ENCODE results near the gene TTLL5. TPM values are rescaled to one million over a fixed set of nuclear protein-coding genes. Genes with fewer than 3 reads are reported as not detected.

TTLL5 gene
- total RNA-seq, 4 donors from 2014 or later: 36.3 to 61.8 (median 36.7) TPM

DNA sequence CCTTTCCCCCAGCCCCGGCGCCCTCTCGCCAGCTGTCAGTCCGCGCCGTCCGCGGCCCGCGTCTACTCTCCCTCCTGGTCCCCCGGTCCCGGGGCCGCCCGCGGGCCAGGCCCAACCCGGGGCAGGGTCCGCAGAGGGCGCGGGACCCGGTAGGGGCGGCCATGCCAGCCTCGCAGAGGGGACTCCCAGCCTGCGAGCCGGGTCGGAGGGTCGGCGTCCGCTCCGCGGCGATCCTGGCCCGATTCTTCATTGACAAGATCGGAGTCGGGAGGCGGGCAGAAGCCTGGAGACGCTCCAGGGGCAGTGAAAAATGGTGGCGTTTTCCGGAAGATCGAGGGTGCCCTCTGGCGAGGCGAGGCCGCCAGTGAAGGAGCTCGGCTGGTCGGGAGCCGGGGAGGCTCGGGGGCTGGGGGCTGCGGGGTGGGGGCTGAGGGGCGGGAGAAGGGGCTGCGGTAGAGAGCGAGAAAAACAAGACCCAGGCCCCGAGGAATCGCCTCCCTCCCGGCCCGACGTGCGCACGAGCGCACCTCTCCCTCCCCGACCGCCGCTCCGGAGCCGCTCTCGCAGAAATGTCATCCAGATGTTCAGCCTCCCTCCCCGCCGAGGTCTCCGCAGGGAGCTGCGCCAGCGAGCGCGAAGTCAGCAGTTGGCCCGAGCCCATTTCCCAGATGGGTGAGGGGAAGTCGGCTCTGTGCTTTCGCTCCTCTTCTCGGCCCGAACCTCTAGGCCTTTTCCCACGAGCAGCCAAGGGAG lies 321.4 kb downstream of the TTLL5 start:
- WGBS, 2 donors: 1% methylated on average over 66 to 69 of the region's 77 CpGs
- Histone ChIP-seq H3K4me3 (peak overlapping the region; percentile 63 to 97 (median 78)), H3K27me3 (no peaks in the 10 kb centered on the region), H3K9me3 (no peaks in the 10 kb centered on the region), H3K4me1 (peaks cover 0 to 68% (median 18%) of the 10 kb centered on the region in 4 donors), H3K36me3 (no peaks in the 10 kb centered on the region), H3K27ac (peak overlapping the region; percentile 93 to 95 (median 94))
- TF ChIP-seq, protein P1, sequence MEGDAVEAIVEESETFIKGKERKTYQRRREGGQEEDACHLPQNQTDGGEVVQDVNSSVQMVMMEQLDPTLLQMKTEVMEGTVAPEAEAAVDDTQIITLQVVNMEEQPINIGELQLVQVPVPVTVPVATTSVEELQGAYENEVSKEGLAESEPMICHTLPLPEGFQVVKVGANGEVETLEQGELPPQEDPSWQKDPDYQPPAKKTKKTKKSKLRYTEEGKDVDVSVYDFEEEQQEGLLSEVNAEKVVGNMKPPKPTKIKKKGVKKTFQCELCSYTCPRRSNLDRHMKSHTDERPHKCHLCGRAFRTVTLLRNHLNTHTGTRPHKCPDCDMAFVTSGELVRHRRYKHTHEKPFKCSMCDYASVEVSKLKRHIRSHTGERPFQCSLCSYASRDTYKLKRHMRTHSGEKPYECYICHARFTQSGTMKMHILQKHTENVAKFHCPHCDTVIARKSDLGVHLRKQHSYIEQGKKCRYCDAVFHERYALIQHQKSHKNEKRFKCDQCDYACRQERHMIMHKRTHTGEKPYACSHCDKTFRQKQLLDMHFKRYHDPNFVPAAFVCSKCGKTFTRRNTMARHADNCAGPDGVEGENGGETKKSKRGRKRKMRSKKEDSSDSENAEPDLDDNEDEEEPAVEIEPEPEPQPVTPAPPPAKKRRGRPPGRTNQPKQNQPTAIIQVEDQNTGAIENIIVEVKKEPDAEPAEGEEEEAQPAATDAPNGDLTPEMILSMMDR (IDR thresholded peaks at IDR 0.05): peak; percentile 70 to 81 (median 77)
- TF ChIP-seq POLR2A (IDR thresholded peaks at IDR 0.05) (no peak), EP300 (IDR thresholded peaks at IDR 0.05) (peak in 1 of 2 donors; percentile 33)
- DNase-seq (ENCODE audit: low spot score in 2 of 2): peak; percentile 76 to 87

GRCh38 chr14:75983019-75983358 lies 321.9 kb downstream of the TTLL5 start:
- Histone ChIP-seq H3K27ac (peak overlapping the region; percentile 93 to 95 (median 94)), H3K4me3 (peak overlapping the region; percentile 63 to 97 (median 78)), H3K36me3 (no peaks in the 10 kb centered on the region), H3K4me1 (peaks cover 0 to 67% (median 18%) of the 10 kb centered on the region in 4 donors), H3K27me3 (no peaks in the 10 kb centered on the region), H3K9me3 (no peaks in the 10 kb centered on the region)
- no peak for DNase-seq (ENCODE audit: low spot score in 2 of 2)
- TF ChIP-seq POLR2A (IDR thresholded peaks at IDR 0.05) (no peak), EP300 (IDR thresholded peaks at IDR 0.05) (no peak)
- TF ChIP-seq, protein P1 (IDR thresholded peaks at IDR 0.05): no peak
- WGBS, 2 donors: 30 to 38% methylated on average over 7 of the region's 7 CpGs

DNA sequence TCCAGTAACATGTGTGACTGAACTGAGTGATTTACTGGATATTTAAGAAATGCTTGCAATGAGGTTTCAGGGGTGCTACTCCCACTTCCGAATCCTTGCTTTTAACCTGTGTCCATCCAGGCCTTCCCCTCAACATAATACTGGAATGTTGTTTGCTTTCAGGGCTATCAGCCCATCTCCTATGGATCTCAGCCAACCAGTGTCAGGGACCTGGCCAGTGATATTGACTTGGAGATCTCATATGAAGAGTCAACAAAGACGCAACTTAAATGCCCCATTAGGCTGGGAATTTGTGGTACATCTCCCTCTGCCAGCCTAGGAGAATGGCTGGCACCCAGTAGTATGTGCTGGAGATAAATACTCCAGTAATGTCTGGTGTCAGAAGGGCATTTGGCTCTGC lies 323.6 kb downstream of the TTLL5 start:
- TF ChIP-seq, protein P1 (IDR thresholded peaks at IDR 0.05): no peak
- no peak for TF ChIP-seq EP300 (IDR thresholded peaks at IDR 0.05)
- TF ChIP-seq POLR2A (IDR thresholded peaks at IDR 0.05): no peak
- peak overlapping the region in 1 of 4 donors; percentile 15 for H3K27ac ChIP-seq
- 58 to 65% methylated on average over 2 of the region's 2 CpGs for WGBS, 2 donors
- H3K36me3 ChIP-seq: peaks cover 0 to under 1% (median 0%) of the 10 kb centered on the region in 3 donors
- no peak overlapping the region for H3K4me3 ChIP-seq
- H3K9me3 ChIP-seq: no peaks in the 10 kb centered on the region
- H3K4me1 ChIP-seq: peaks cover 0 to 63% (median 12%) of the 10 kb centered on the region in 4 donors
- H3K27me3 ChIP-seq: no peaks in the 10 kb centered on the region
- no peak for DNase-seq (ENCODE audit: low spot score in 2 of 2)

DNA sequence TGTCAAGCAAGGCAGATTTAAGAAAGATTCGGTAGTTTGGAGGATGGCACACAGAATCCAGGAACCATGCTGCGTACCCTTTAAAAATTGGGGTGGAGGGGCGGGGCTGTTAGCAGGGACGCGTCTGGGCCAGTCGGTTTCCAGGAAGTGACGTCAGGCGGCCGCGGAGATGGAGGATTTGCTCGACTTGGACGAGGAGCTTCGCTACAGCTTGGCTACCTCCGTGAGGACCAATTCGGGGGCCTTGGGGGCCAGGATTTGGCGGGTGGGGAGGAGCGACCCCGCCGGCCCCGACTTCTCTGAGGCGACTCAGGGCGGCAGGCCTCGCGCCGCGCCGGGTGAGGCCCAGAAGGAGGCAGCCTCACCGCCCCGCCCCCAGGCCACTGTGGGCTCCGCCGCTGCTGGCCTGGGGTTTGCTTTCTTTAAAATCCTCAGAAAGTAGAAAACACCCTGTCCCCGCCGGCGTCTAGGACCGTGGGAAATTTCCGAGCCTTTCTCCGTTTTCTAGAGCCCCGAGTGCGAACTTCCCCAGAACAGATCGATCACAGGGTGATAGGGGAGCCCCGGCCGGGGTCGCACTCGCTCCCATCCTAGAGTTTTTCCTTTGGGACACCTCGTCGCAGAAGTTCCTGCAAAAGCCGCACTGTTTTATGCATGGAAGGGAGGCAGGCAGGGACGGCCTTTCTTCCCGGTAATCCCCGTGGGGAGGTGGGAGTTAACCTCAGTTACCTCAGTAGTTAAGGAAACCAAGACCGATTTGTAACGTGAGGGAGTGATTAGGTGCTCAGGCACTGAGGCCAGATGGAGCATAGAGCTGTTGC lies 324.8 kb downstream of the TTLL5 start, which contains the start of gene IFT43:
Gene IFT43 (plus strand): TSS at position 146 of the 821 bp plus-strand sequence. CDS start 24 bp downstream, at position 170.
- H3K36me3 ChIP-seq: peaks cover 0 to 12% (median 0%) of the 10 kb centered on the region in 3 donors
- DNase-seq (ENCODE audit: low spot score in 2 of 2): peak; percentile 90 to 96
- H3K4me1 ChIP-seq: peaks cover 0 to 55% (median 7%) of the 10 kb centered on the region in 4 donors
- H3K9me3 ChIP-seq: no peaks in the 10 kb centered on the region
- TF ChIP-seq POLR2A (IDR thresholded peaks at IDR 0.05) (peak in 1 of 2 donors; percentile 43), EP300 (IDR thresholded peaks at IDR 0.05) (peak; percentile 66 to 68)
- TF ChIP-seq, protein P1 (IDR thresholded peaks at IDR 0.05): no peak
- H3K27ac ChIP-seq: peak within 1 kb of the TSS; percentile 72 to 93 (median 83)
- H3K27me3 ChIP-seq: no peaks in the 10 kb centered on the region
- H3K4me3 ChIP-seq: peak within 1 kb of the TSS; percentile 80 to 95 (median 88)
- WGBS, 2 donors: 0% methylated on average over 36 to 50 of the region's 52 CpGs

Data from tibial nerve (tissue), 4 donors.